ENCODE data around the gene NMUR1. TPM values are rescaled to one million over a fixed set of nuclear protein-coding genes. Genes with fewer than 3 reads are reported as not detected.

The NMUR1 gene
- total RNA-seq, 2 experiments from 2014 or later, result not detected

DNA sequence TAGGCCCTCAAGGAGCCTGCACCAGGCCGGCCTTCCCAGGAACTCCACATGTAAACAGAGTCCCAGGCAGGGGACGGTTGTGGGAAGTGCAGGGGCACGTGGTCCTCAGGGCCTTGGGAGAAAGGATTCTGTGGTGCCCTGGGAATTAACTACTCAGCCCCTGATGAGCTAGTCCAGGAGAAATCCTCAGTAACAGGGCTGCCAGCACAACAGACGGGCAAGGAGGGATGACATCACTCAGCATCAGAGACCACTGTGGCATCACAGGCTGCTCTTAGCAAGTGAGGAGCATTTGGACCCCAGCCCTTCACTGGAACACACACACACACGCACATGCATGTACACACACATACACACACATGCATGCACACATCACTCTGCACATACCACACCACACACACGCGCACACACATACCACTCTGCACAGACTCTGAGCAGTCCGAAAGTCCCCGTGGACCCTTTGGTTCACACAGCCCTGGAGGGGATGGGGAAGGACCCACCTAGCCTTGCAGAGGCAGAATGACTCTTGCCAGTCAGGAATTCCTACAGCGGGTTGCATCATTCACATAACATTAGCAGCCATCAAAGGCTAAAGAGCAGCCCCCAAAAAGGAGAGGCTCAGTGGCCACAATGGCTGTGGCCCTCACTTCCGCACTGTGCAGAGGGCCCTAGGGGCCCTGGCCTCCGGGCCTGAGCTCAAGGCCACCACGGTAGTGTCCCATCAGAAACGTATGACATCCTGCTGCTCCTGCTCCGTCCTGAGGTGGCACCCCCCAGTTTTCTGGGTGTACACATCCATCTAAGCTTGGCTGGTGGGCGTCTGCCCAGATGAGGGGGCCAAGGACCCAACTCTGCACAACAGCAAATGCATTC, 1.9 kb upstream of the NMUR1 start:
- no TSS peak for BruUV-seq (replicated peaks)
- H3K4me3 ChIP-seq (ENCODE audit: low read depth, low read length, poor library complexity, severe bottlenecking), result no peak overlapping the region
- TF ChIP-seq, protein P1, sequence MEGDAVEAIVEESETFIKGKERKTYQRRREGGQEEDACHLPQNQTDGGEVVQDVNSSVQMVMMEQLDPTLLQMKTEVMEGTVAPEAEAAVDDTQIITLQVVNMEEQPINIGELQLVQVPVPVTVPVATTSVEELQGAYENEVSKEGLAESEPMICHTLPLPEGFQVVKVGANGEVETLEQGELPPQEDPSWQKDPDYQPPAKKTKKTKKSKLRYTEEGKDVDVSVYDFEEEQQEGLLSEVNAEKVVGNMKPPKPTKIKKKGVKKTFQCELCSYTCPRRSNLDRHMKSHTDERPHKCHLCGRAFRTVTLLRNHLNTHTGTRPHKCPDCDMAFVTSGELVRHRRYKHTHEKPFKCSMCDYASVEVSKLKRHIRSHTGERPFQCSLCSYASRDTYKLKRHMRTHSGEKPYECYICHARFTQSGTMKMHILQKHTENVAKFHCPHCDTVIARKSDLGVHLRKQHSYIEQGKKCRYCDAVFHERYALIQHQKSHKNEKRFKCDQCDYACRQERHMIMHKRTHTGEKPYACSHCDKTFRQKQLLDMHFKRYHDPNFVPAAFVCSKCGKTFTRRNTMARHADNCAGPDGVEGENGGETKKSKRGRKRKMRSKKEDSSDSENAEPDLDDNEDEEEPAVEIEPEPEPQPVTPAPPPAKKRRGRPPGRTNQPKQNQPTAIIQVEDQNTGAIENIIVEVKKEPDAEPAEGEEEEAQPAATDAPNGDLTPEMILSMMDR (conservative IDR thresholded peaks at IDR 0.05; ENCODE audit: low read length), result no peak
- no peak for TF ChIP-seq EZH2phosphoT487 (IDR thresholded peaks at IDR 0.05; ENCODE audit: borderline replicate concordance, low read depth, low read length)
- H2AFZ ChIP-seq (ENCODE audit: low read length), result no peak overlapping the region
- H3K27ac ChIP-seq (ENCODE audit: low read depth, low read length, poor library complexity, severe bottlenecking), result no peak overlapping the region
- ChIA-PET POLR2A (interaction anchor here (2.3 kb wide), 1 partner anchor 14 kb away, joined by 8 read pairs; no protein-coding TSS in a partner anchor), CTCF (ENCODE audit: unreplicated experiment) (no interaction called here)
- H3K4me1 ChIP-seq (ENCODE audit: insufficient read depth, low read length, poor library complexity, severe bottlenecking), result no peaks in the 10 kb centered on the region
- no peaks in the 10 kb centered on the region for H4K20me1 ChIP-seq (ENCODE audit: insufficient read depth, low read length)
- intact Hi-C loops (cut with micrococcal nuclease; ENCODE audit: unreplicated experiment), result loop anchor here (2.0 kb wide), 1 partner anchor 27 kb away; no protein-coding TSS in a partner anchor
- no peaks in the 10 kb centered on the region for H3K9me3 ChIP-seq (ENCODE audit: low read length)
- no peak for DNase-seq (ENCODE audit: low spot score)
- no peaks in the 10 kb centered on the region for H3K79me2 ChIP-seq (ENCODE audit: insufficient read depth, low read depth, low read length)
- H3K9me2 ChIP-seq (ENCODE audit: insufficient read depth, low read length), result no peaks in the 10 kb centered on the region
- H3K4me2 ChIP-seq (ENCODE audit: low read length), result no peak overlapping the region
- H3K36me3 ChIP-seq (ENCODE audit: insufficient read depth, low read length), result no peaks in the 10 kb centered on the region

DNA sequence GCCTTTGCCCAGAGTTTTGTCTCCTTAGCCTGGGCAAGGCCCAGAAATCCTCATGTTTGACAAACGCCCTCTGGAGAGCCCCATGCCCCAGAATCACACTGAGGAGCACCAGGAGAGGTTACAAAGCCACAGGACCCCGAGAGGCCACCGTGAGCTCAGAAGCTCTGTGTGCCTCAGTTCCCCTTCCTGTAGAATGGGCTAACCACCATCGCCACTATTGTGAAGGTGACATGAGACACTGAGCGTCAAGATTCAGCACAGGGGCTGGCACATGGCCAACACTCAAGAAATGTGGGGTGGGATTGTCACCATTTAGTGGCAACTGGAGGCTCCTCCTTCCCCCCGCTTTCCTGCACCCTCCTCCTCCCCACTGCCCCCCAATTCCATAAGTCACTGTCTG, 1.2 kb upstream of the NMUR1 start:
- no peak overlapping the region for H3K4me3 ChIP-seq (ENCODE audit: low read depth, low read length, poor library complexity, severe bottlenecking)
- BruUV-seq (replicated peaks), result no TSS peak
- H4K20me1 ChIP-seq (ENCODE audit: insufficient read depth, low read length), result no peaks in the 10 kb centered on the region
- ChIA-PET CTCF (ENCODE audit: unreplicated experiment) (no interaction called here), POLR2A (no interaction called here)
- TF ChIP-seq, protein P1 (conservative IDR thresholded peaks at IDR 0.05; ENCODE audit: low read length), result no peak
- no peak for TF ChIP-seq EZH2phosphoT487 (IDR thresholded peaks at IDR 0.05; ENCODE audit: borderline replicate concordance, low read depth, low read length)
- no peak overlapping the region for H3K27ac ChIP-seq (ENCODE audit: low read depth, low read length, poor library complexity, severe bottlenecking)
- intact Hi-C loops (cut with micrococcal nuclease; ENCODE audit: unreplicated experiment), result loop anchor here (2.0 kb wide), 1 partner anchor 27 kb away; no protein-coding TSS in a partner anchor
- no peaks in the 10 kb centered on the region for H3K79me2 ChIP-seq (ENCODE audit: insufficient read depth, low read depth, low read length)
- no peaks in the 10 kb centered on the region for H3K9me3 ChIP-seq (ENCODE audit: low read length)
- H3K4me1 ChIP-seq (ENCODE audit: insufficient read depth, low read length, poor library complexity, severe bottlenecking), result no peaks in the 10 kb centered on the region
- no peak overlapping the region for H2AFZ ChIP-seq (ENCODE audit: low read length)
- DNase-seq (ENCODE audit: low spot score), result no peak
- H3K36me3 ChIP-seq (ENCODE audit: insufficient read depth, low read length), result no peaks in the 10 kb centered on the region
- H3K4me2 ChIP-seq (ENCODE audit: low read length), result no peak overlapping the region
- no peaks in the 10 kb centered on the region for H3K9me2 ChIP-seq (ENCODE audit: insufficient read depth, low read length)

DNA sequence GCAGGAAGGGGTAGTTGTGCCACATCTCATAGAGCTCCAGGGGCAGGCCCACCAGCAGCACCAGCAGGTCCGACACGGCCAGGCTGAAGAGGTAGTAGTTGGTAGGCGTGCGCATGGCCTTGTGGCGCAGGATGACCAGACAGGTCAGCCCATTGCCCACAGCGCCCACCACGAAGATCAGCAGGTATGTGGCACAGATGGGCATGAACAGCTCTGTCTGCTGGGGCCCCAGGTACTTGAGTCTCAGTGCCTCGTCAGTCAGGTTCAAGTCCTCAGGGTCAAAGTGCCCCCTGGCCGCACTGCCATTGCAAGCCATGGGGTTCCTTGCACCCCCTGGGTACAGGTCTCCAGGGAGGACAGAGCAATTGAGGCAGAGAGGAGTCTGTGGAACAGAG, 1.6 kb downstream of the NMUR1 start:
- CTCF ChIA-PET (ENCODE audit: unreplicated experiment), result no interaction called here
- DNase-seq (ENCODE audit: low spot score), result no peak

More for the DNA sequence above, 1.6 kb downstream of the NMUR1 start:
- no TSS peak for BruUV-seq (replicated peaks)
- no peaks in the 10 kb centered on the region for H3K9me3 ChIP-seq (ENCODE audit: low read length)
- no peak overlapping the region for H3K4me2 ChIP-seq (ENCODE audit: low read length)
- no peaks in the 10 kb centered on the region for H3K9me2 ChIP-seq (ENCODE audit: insufficient read depth, low read length)
- no peak overlapping the region for H3K27ac ChIP-seq (ENCODE audit: low read depth, low read length, poor library complexity, severe bottlenecking)
- TF ChIP-seq, protein P1 (conservative IDR thresholded peaks at IDR 0.05; ENCODE audit: low read length), result no peak
- no peak for TF ChIP-seq EZH2phosphoT487 (IDR thresholded peaks at IDR 0.05; ENCODE audit: borderline replicate concordance, low read depth, low read length)
- POLR2A ChIA-PET, result interaction anchor here (0.6 to 0.8 kb wide), 2 partner anchors 12 to 77 kb away, joined by 3 to 4 read pairs; no protein-coding TSS in a partner anchor
- intact Hi-C loops (cut with micrococcal nuclease; ENCODE audit: unreplicated experiment), result no loop called here
- peaks cover 11% of the 10 kb centered on the region for H3K4me1 ChIP-seq (ENCODE audit: insufficient read depth, low read length, poor library complexity, severe bottlenecking)
- no peaks in the 10 kb centered on the region for H3K79me2 ChIP-seq (ENCODE audit: insufficient read depth, low read depth, low read length)
- no peaks in the 10 kb centered on the region for H3K36me3 ChIP-seq (ENCODE audit: insufficient read depth, low read length)
- H3K4me3 ChIP-seq (ENCODE audit: low read depth, low read length, poor library complexity, severe bottlenecking), result no peak overlapping the region
- H4K20me1 ChIP-seq (ENCODE audit: insufficient read depth, low read length), result no peaks in the 10 kb centered on the region
- H2AFZ ChIP-seq (ENCODE audit: low read length), result no peak overlapping the region
